HuH-7.5 (cell line): ENCODE results near the gene HYOU1.
"Not testable (repeated sequence)": the region's sequence is repeated elsewhere in the genome, so short reads cannot be mapped to it uniquely, and the experiment has no call there.

ENCODE experiments used
- DNase-seq: peaks from one replicate; pipeline ENCODE4 v3.0.0; 2011; ENCODE audit warnings: low spot score

The HYOU1 gene

DNA sequence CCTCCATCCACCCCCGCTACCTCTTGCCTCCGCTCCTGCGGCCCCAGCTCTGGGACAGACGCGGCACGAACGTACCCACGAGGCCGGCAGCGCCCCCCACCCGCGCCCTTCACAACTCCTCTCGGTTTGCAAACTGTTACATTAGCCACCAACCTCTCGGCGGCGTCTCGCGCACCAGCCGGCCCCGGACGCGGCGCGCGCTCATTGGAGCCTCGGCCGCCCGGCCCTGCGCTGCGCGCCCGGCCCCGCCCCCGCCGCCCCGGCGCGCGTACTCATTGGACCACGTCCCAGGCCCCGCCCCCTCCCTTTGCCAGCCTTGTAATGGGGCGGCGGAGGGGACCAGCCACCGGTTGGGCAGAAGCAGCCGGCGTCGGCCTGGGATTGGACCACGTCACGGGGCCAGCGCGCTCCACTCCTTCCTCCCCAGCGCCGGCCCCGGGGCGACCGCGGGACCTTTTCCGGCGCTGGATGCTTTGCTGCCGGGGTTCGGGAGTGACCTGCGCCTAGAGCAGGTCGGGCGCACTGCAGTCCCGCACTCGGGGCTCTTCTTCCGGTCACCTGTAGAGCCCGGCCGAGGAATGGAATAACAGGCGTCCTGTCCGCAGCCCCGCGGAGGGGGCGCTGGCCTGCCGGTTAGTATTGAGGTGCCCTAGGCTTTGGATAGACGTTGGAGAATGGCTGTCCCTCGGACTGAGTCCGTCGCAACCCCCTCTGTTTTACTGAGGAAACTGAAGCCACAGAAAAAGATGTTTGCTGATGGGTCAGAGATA lies at the start of gene HYOU1:
TSS of gene HYOU1 (minus strand) at position 206 of the 770 bp plus-strand sequence. CDS start 1,045 bp downstream, outside the sequence.
- DNase-seq, result peak; percentile 96

DNA sequence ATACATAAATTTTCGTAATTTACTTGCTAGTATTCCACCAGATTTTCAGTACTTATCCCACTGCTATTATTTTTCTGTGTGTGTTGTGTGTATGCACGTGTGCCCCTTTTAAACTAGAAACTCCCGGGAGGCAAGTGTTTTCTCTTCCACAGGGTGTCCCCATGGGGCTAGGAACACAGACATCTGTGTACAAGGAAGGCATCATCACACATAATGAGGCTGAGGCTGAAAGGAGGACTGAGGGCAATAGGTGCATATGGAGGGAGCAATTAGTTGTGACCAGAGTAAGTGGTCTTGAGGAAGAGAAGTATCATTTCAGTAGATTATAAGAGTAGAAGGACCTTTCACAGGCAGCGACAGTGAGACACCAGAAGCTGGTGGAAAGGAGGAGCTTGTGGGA lies 46.8 kb upstream of the HYOU1 start:
- no peak for DNase-seq

DNA sequence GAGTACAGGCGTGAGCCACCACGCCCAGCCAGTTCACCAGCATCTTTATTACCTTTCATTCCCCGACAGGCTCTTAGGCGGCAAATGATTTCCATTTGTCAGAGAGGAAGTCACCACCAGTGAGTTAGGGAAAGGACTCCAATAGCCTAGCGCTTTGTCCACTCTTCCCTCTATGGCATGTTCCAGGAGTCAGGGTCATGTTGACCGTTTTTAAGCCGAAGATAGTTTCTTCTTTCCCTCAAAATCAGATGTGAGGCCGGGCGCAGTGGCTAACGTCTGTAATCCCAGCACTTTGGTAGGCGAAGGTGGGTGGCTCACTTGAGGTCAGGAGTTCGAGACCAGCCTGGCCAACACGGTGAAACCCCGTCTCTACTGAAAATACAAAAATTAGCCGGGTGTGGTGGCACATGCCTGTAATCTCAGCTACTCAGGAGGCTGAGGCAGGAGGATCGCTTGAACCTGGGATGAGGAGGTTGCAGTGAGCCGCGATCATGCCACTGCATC lies 46.2 kb upstream of the HYOU1 start:
- DNase-seq, result not testable (repeated sequence)

DNA sequence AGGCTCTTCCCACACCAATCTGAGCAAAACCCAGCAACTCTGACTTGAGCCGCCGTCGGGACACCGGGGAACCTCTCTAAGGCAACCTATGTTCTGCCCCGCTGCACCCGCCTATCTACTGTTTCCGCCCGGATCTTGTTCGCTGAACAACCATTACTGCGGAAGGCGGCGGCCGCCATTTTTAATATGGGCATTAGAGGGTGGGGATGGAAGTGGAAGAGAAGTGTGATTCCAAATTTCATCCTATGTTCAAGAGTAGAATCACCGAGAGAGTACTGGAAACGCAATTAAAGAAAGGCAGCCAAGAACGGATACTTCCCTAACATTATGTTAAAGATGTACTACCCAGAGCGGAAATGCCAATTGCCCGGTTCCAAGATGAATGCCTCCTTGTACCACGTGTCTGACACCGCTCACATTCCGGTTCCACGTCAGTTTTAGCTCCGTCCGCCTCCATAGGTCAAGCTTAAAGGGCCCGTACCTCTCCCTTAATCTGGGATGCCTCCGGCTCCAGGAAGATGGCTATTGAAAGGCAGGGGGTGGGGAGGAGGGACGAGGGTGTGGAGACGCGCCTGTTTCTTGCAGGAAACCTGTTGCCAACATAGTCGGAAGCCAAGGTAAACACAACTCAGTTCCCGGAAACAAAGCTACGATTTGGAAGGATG lies 44.9 kb upstream of the HYOU1 start, which contains the start of gene DPAGT1:
TSS of gene DPAGT1 (minus strand) at position 95 of the 665 bp plus-strand sequence. CDS start 198 bp downstream, outside the sequence.
- DNase-seq, result peak; percentile 80

- DNase-seq, result peak; percentile 46
These were observed 44.2 kb upstream of the HYOU1 start for GRCh38 chr11:119100994-119101758.

DNA sequence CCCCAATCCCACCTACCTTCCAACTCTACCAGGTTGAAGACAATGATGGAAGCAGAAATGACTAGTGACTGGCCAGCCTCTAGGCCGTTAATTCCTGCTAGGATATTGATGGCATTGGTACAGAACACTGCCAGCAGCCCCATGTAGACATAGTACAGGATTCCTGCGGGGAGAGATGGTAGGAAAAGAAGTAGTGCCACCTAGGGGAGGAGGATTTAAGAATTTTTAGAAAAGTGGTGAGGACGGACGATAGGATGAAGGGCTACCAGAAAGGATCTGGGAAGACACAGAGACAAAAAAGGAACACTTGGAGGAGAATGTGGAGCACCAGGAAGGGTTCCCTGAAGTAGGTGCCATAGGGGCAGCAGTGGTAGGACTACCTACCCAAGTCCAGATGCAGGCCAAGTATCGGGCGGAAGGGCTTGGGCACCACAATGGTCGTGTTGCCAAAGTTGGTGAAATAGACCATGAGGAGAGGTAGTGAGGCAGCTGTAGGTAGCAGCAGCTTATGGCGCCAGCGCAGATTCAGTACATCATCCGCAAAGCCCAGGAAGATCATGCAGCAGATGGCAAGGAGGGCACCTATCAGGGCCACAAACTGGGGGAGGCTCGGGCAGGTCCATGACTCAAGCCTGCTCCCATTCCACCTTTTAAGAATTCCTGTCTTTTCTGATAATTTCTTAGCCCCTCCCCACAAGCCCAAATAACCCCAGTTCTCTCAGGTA lies 43.4 kb upstream of the HYOU1 start:
- no peak for DNase-seq

GRCh38 chr11:119099711-119100110 lies 42.7 kb upstream of the HYOU1 start:
- no peak for DNase-seq

DNA sequence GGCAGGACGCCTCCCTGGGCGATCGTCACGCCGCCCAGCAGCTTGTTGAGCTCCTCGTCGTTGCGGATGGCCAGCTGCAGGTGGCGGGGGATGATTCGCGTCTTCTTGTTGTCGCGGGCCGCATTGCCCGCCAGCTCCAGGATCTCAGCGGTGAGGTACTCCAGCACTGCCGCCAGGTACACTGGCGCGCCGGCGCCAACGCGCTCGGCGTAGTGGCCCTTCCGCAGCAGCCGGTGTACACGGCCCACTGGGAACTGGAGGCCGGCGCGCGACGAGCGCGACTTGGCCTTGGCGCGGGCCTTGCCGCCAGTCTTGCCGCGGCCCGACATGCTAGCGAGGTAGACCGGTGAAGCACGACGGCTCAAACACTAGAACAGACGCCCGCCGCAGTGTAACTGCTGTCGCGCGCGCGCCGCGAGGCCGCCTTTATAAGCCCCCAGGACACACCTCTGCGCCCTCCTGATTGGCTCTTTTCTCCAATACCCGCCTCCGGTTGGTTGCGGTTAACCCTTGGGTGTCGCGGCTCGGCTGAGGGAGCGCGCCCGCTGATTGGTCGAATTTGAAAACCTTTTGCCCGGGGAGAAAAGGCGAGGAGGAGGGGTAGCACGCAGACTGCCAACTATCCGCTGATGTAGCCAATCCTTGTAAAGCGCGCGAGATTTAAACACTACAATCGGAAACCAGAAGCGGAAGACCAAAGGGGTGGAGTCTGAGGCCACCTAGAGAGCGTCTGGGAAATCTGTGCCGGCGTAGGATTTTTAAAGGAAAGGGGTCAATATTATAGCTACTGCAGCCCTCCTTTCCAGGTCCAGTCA lies 38.3 kb upstream of the HYOU1 start:
- DNase-seq, result peak; percentile 96

- DNase-seq, result peak; percentile 39
These were observed 37.7 kb upstream of the HYOU1 start for GRCh38 chr11:119094816-119095065.

GRCh38 chr11:119093942-119094815 lies 37.2 kb upstream of the HYOU1 start:
- DNase-seq, result no peak

DNA sequence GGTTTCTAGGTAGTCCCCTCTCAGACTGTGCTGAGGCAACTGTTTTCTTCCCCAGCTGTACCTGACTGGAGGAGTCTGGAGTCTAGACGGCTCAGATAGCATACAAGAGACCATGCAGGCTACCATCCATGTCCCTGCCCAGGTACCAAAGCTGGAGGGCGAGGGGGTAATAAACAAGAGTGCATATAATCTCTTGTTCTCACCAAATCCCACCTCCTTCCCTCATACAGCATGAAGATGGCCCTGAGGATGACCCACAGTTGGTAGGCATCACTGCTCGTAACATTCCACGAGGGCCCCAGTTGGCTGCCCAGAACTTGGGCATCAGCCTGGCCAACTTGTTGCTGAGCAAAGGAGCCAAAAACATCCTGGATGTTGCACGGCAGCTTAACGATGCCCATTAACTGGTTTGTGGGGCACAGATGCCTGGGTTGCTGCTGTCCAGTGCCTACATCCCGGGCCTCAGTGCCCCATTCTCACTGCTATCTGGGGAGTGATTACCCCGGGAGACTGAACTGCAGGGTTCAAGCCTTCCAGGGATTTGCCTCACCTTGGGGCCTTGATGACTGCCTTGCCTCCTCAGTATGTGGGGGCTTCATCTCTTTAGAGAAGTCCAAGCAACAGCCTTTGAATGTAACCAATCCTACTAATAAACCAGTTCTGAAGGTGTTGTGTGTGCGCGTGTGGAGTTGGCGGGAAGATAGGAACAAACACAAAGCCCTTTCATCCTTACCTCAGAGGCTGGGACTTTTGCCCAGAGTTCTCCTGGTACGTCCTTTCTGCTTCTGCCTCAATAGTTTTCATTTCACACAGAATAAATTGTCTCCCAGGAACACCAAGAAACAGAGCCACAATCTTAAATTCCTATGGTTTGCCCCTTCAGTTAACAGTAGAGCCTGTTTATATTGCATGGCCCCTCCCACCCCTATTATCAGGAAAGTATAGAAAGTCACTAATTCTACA lies 36.2 kb upstream of the HYOU1 start:
- DNase-seq, result no peak

GRCh38 chr11:119091966-119092879 lies 35.2 kb upstream of the HYOU1 start:
- DNase-seq, result no peak

- DNase-seq, result no peak
These were observed 34.2 kb upstream of the HYOU1 start for GRCh38 chr11:119091178-119091577.

DNA sequence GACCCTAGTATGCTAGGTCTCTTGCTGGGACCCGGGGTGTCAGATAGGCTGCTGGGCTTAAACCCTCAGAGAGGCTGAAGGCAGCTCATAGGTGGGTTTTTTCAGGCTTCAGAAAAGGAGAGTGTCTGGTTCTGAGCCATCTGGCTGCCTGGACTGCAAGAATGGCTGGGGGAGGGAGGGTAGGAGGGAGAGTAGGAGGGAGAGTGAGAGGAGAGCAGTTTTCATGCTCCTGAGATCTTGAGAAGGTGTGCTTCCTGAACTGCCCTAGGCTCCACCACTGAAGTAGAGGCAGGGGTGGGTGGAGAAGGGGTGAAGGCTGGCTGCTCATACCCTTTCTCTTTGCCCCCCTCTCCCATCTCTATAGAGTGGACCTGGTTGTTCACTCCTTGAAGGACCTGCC lies 32.3 kb upstream of the HYOU1 start:
- DNase-seq, result no peak

GRCh38 chr11:119088406-119088805 lies 31.4 kb upstream of the HYOU1 start:
- no peak for DNase-seq

DNA sequence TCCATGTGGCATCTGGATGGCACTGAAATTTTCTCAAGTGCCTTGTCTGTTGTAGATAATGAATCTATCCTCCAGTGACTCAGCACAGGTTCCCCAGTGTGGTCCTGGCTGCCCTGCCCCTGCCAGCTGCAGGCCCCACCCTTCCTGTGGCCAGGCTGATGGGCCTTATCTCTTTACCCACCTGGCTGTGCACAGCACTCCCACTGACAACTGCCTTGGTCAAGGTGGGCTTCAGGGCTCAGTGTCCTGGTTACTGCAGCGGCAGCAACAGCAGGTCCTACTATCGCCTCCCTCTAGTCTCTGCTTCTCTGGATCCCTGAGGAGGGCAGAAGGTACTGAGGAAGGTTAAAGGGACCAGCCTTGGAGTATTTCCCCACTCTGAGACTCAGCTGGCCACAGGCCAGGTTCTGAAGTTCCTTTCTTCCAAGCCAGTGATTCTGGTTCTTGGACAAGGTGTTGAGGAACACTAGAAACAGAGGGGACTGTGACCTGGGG lies 30.8 kb upstream of the HYOU1 start:
- DNase-seq, result no peak

DNA sequence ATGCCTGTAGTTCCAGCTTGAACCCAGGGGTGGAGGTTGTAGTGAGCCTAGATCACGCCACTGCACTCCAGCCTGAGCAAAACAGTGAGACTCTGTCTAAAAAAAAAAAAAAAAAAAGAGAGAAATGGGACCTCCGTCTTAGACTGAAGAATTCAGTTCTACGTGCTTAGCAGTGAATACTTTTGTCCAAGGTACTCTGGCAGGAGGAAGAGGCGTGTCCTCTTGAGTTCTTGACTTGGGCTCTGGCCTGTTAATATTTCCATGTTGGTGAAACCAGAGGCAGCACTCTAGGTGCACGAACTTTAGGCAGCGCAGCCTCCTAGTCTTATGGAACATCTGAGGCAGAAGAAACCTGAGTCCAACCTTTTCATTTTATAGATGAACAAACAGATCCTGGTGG lies 30.1 kb upstream of the HYOU1 start:
- no peak for DNase-seq

DNA sequence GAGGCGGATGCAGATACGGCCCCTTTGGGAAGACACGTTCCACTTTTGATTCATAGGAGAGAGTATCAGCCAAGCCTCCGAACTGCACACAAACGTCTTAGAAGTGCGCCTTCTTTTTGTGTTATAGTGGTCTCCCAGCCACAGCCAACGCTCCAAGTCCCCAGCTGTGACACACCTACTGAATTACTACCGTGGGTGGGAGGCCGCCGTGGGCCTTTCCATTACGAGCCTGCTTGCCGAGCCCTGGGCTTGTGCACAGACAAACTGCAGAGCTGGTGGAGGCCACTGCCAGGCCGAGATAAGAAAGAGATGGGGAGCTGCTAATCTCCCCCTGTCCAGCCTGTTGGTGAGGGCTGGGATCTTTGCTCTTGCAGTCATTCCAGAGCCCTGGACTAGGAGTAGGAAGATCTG lies 28.4 kb upstream of the HYOU1 start:
- no peak for DNase-seq
